GM19372 (cell line): Measurements from ENCODE around the gene PPP1R2.
"Not testable (repeated sequence)": the region's sequence is repeated elsewhere in the genome, so short reads cannot be mapped to it uniquely, and the experiment has no call there.

ENCODE experiments used
- ATAC-seq: cut with Tn5 transposase; IDR thresholded peaks from one replicate; pipeline ENCODE4 v1.9.1; 2021; ENCODE audit warnings: mild to moderate bottlenecking, low read depth, moderate library complexity; ENCODE audit not compliant: unreplicated experiment

PPP1R2 gene

GRCh38 chr3:195542698-195543499 is at the start of gene PPP1R2:
Gene PPP1R2, minus strand, starts transcription at chr3:195543325. Its CDS starts 300 bp downstream, at chr3:195543025.
- peak; percentile 83 for ATAC-seq

GRCh38 chr3:195591852-195592251 is 48.7 kb upstream of the PPP1R2 start:
- ATAC-seq, result no peak

- no peak for ATAC-seq
Measured at GRCh38 chr3:195591220-195591619, 48.1 kb upstream of the PPP1R2 start.

GRCh38 chr3:195590381-195590780 is 47.3 kb upstream of the PPP1R2 start:
- ATAC-seq, result not testable (repeated sequence)

- ATAC-seq, result not testable (repeated sequence)
Measured at GRCh38 chr3:195589796-195590195, 46.7 kb upstream of the PPP1R2 start.

- ATAC-seq, result no peak
Measured at GRCh38 chr3:195587824-195588223, 44.7 kb upstream of the PPP1R2 start.

GRCh38 chr3:195587406-195587805 is 44.3 kb upstream of the PPP1R2 start:
- ATAC-seq, result no peak

- ATAC-seq, result no peak
Measured at GRCh38 chr3:195584543-195584870, 41.4 kb upstream of the PPP1R2 start.

GRCh38 chr3:195583831-195584542 is 40.9 kb upstream of the PPP1R2 start, which contains the start of gene APOD:
Gene APOD, minus strand, starts transcription at chr3:195583940. Its CDS starts 4,479 bp downstream, at chr3:195579461.
- ATAC-seq, result no peak

- ATAC-seq, result no peak
Measured at GRCh38 chr3:195582947-195583346, 39.8 kb upstream of the PPP1R2 start.

- ATAC-seq, result no peak
Measured at GRCh38 chr3:195580744-195581443, 37.8 kb upstream of the PPP1R2 start.

- ATAC-seq, result no peak
Measured at GRCh38 chr3:195579281-195579680, 36.2 kb upstream of the PPP1R2 start.

GRCh38 chr3:195578565-195578964 is 35.4 kb upstream of the PPP1R2 start:
- ATAC-seq, result no peak

GRCh38 chr3:195577645-195578177 is 34.6 kb upstream of the PPP1R2 start:
- no peak for ATAC-seq

- ATAC-seq, result no peak
Measured at GRCh38 chr3:195574497-195575304, 31.6 kb upstream of the PPP1R2 start.

- no peak for ATAC-seq
Measured at GRCh38 chr3:195573611-195574496, 30.7 kb upstream of the PPP1R2 start.

GRCh38 chr3:195571361-195571760 is 28.2 kb upstream of the PPP1R2 start:
- ATAC-seq, result no peak

GRCh38 chr3:195570912-195571311 is 27.8 kb upstream of the PPP1R2 start:
- ATAC-seq, result no peak

- ATAC-seq, result no peak
Measured at GRCh38 chr3:195570344-195570743, 27.2 kb upstream of the PPP1R2 start.
